Activated CD8-positive, alpha-beta T cell treated with anti-CD3 and anti-CD28 coated beads for 36 hours (primary cell): ENCODE results near the gene OBSCN. TPM values are rescaled to one million over a fixed set of nuclear protein-coding genes. Genes with fewer than 3 reads are reported as not detected.

Experiments used
- ATAC-seq: fragments of 200-7000 bp; cut with Tn5 transposase; one replicate; pipeline ENCODE4 v1.10.0; 2021; ENCODE audit warnings: mild to moderate bottlenecking, moderate library complexity
- CTCF ChIA-PET: fragments of 350-600 bp; sonication (Branson Sonifier 250); formaldehyde crosslinking; loops from one replicate; lab custom pipeline; 2021; ENCODE audit warnings: antibody characterized with exemption; lab: Charles Lee
- POLR2A ChIA-PET: fragments of 350-600 bp; sonication (Branson Sonifier 250); formaldehyde crosslinking; loops from one replicate; lab custom pipeline; 2021; ENCODE audit warnings: antibody characterized with exemption; lab: Charles Lee
- DNase-seq: peaks from one replicate; pipeline ENCODE4 v3.0.0-alpha.2; 2020
- H3K27ac Mint-ChIP-seq: one replicate; pipeline ENCODE4 v1.8.0; 2021; ENCODE audit warnings: mild to moderate bottlenecking, mixed read lengths
- H3K27me3 Mint-ChIP-seq: one replicate; pipeline ENCODE4 v1.8.0; 2021; ENCODE audit warnings: mixed read lengths
- H3K36me3 Mint-ChIP-seq: one replicate; pipeline ENCODE4 v1.8.0; 2021; ENCODE audit warnings: low read depth, mixed read lengths
- H3K4me1 Mint-ChIP-seq: one replicate; pipeline ENCODE4 v1.8.0; 2021; ENCODE audit warnings: low read depth, mixed read lengths
- H3K4me3 Mint-ChIP-seq: one replicate; pipeline ENCODE4 v1.8.0; 2021; ENCODE audit warnings: mild to moderate bottlenecking, moderate library complexity, mixed read lengths
- H3K9me3 Mint-ChIP-seq: one replicate; pipeline ENCODE4 v1.8.0; 2021; ENCODE audit warnings: mixed read lengths
- CTCF ChIP-seq: fragments of 200-600 bp; IDR thresholded peaks from one replicate; pipeline ENCODE4 v1.8.0; 2022; ENCODE audit warnings: antibody characterized with exemption, mild to moderate bottlenecking
- intact Hi-C: fragments of 100-400 bp; cut with micrococcal nuclease; formaldehyde crosslinking; loops from one replicate; pipeline ENCODE4 v1.10.0; 2022
- total RNA-seq, 2 experiments: library from RNA; stranded (reverse); gene quantifications; one replicate each; pipeline ENCODE4 v1.2.3, GENCODE V29; 2021

OBSCN gene
- total RNA-seq, 2 experiments from 2014 or later = 21.6 to 23.7 TPM

- no peaks in the 10 kb centered on the region for H3K4me1 Mint-ChIP-seq
- H3K4me3 Mint-ChIP-seq = no peak overlapping the region
- peaks cover 14% of the 10 kb centered on the region for H3K36me3 Mint-ChIP-seq
- ATAC-seq (peak; percentile 39), DNase-seq (no peak)
- no peaks in the 10 kb centered on the region for H3K9me3 Mint-ChIP-seq
- H3K27ac Mint-ChIP-seq = no peak overlapping the region
- TF ChIP-seq CTCF = peak; percentile 16
- no peaks in the 10 kb centered on the region for H3K27me3 Mint-ChIP-seq
- CTCF ChIA-PET = interaction anchor here (0.9 kb wide), 1 partner anchor 50 kb away, joined by 3 read pairs; no protein-coding TSS in a partner anchor
- intact Hi-C loops = no loop called here
- POLR2A ChIA-PET = no interaction called here
These were observed 100.9 kb downstream of the OBSCN start for GRCh38 chr1:228308628-228309325.

GRCh38 chr1:228309326-228310067, 101.7 kb downstream of the OBSCN start:
- H3K4me3 Mint-ChIP-seq = no peak overlapping the region
- ATAC-seq (no peak), DNase-seq (no peak)
- intact Hi-C loops = no loop called here
- H3K27me3 Mint-ChIP-seq = no peaks in the 10 kb centered on the region
- H3K36me3 Mint-ChIP-seq = peaks cover 9% of the 10 kb centered on the region
- POLR2A ChIA-PET = no interaction called here
- H3K27ac Mint-ChIP-seq = no peak overlapping the region
- TF ChIP-seq CTCF = no peak
- no peaks in the 10 kb centered on the region for H3K9me3 Mint-ChIP-seq
- no peaks in the 10 kb centered on the region for H3K4me1 Mint-ChIP-seq
- CTCF ChIA-PET = no interaction called here

GRCh38 chr1:228310162-228310792, 102.4 kb downstream of the OBSCN start:
- TF ChIP-seq CTCF = no peak
- DNase-seq = no peak
- ChIA-PET POLR2A (no interaction called here), CTCF (no interaction called here)
- no peak overlapping the region for H3K27ac Mint-ChIP-seq
- no peak for ATAC-seq
- no peaks in the 10 kb centered on the region for H3K9me3 Mint-ChIP-seq
- no peaks in the 10 kb centered on the region for H3K27me3 Mint-ChIP-seq
- no peaks in the 10 kb centered on the region for H3K4me1 Mint-ChIP-seq
- intact Hi-C loops = no loop called here
- peaks cover 8% of the 10 kb centered on the region for H3K36me3 Mint-ChIP-seq
- no peak overlapping the region for H3K4me3 Mint-ChIP-seq

GRCh38 chr1:228311091-228311490, 103.2 kb downstream of the OBSCN start:
- ATAC-seq = no peak
- H3K36me3 Mint-ChIP-seq = peaks cover 8% of the 10 kb centered on the region

More at GRCh38 chr1:228311091-228311490, 103.2 kb downstream of the OBSCN start:
- ChIA-PET CTCF (no interaction called here), POLR2A (no interaction called here)
- no peak overlapping the region for H3K4me3 Mint-ChIP-seq
- no peak for TF ChIP-seq CTCF
- intact Hi-C loops = no loop called here
- H3K27ac Mint-ChIP-seq = no peak overlapping the region
- no peaks in the 10 kb centered on the region for H3K9me3 Mint-ChIP-seq
- H3K4me1 Mint-ChIP-seq = no peaks in the 10 kb centered on the region
- no peak for DNase-seq
- no peaks in the 10 kb centered on the region for H3K27me3 Mint-ChIP-seq
